GM12891 (cell line): ENCODE results near the gene ZNF581.

Experiments used
- PAX5 ChIP-seq: IDR thresholded peaks from 2 replicates; pipeline ENCODE4 v1.6.1; 2011; ENCODE audit warnings: low read length, moderate library complexity, mild to moderate bottlenecking; ENCODE audit not compliant: insufficient read depth, severe bottlenecking
- POLR2A ChIP-seq: IDR thresholded peaks from 2 replicates; pipeline ENCODE4 v1.6.1; 2011; ENCODE audit warnings: low read depth, low read length, control low read depth
- POLR2AphosphoS5 ChIP-seq: IDR thresholded peaks from 2 replicates; pipeline ENCODE4 v1.6.1; 2011; ENCODE audit warnings: low read depth, low read length, control low read depth
- TAF1 ChIP-seq: IDR thresholded peaks from 2 replicates; pipeline ENCODE4 v1.6.1; 2011; ENCODE audit warnings: low read depth, low read length, control low read depth

GRCh38 chr19:55613396-55613795, 30.1 kb upstream of the ZNF581 start:
- TF ChIP-seq POLR2AphosphoS5, result no peak
- no peak for TF ChIP-seq POLR2A
- TF ChIP-seq PAX5, result no peak
- no peak for TF ChIP-seq TAF1
